BLaER1 (cell line): Measurements from ENCODE around the gene CBX1.

Experiments
- H3K27ac ChIP-seq: shearing (Covaris generic); formaldehyde crosslinking; 2 replicates; pipeline ENCODE4 v1.8.1; 2022
- H3K27me3 ChIP-seq: shearing (Covaris generic); formaldehyde crosslinking; 2 replicates; pipeline ENCODE4 v1.8.1; 2022
- H3K36me3 ChIP-seq: shearing (Covaris generic); formaldehyde crosslinking; 2 replicates; pipeline ENCODE4 v1.8.1; 2022
- H3K4me1 ChIP-seq: shearing (Covaris generic); formaldehyde crosslinking; 2 replicates; pipeline ENCODE4 v1.8.1; 2022
- H3K4me2 ChIP-seq: shearing (Covaris generic); formaldehyde crosslinking; 2 replicates; pipeline ENCODE4 v1.8.1; 2022
- H3K4me3 ChIP-seq: shearing (Covaris generic); formaldehyde crosslinking; 2 replicates; pipeline ENCODE4 v1.8.1; 2022
- H3K9ac ChIP-seq: shearing (Covaris generic); formaldehyde crosslinking; 2 replicates; pipeline ENCODE4 v1.8.1; 2022
- H3K9me3 ChIP-seq: shearing (Covaris generic); formaldehyde crosslinking; 2 replicates; pipeline ENCODE4 v1.8.1; 2022
- H4K20me1 ChIP-seq: shearing (Covaris generic); formaldehyde crosslinking; 2 replicates; pipeline ENCODE4 v1.8.1; 2022
- Cebpa-rat ChIP-seq: shearing (Covaris generic); IDR thresholded peaks from 2 replicates; pipeline ENCODE4 v1.8.1; 2022

Gene CBX1

GRCh38 chr17:48139944-48140343, 38.7 kb upstream of the CBX1 start:
- Histone ChIP-seq H3K4me3 (no peak overlapping the region), H4K20me1 (no peaks in the 10 kb centered on the region), H3K4me2 (peak overlapping the region; percentile 33; the same call in 1 of the 2 replicates), H3K27ac (no peak overlapping the region), H3K27me3 (no peaks in the 10 kb centered on the region), H3K36me3 (no peaks in the 10 kb centered on the region), H3K9me3 (no peaks in the 10 kb centered on the region), H3K9ac (no peak overlapping the region), H3K4me1 (peaks cover 9% of the 10 kb centered on the region; the same call in 1 of the 2 replicates)
- no peak for TF ChIP-seq Cebpa-rat

DNA sequence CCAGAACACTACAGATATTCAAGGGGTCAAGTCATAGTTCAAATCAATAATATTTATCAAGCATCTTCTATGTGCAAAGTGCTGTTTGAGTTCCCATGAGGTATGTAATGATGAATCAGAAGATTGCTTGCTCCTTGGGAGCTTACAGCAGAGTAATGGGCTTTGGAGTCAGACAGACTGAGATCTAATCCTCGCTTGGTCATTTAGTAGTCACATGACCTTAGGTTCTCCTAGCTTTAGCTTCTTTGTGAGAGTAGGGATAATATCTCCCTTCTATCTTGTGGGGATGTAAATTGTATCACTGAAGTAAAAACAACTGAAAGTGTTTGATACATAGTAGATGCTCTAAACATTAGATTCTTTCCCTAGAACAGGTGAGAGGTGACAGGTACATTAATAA, 36.4 kb upstream of the CBX1 start:
- H3K36me3 ChIP-seq: no peaks in the 10 kb centered on the region
- H3K4me2 ChIP-seq: no peak overlapping the region
- no peak overlapping the region for H3K9ac ChIP-seq
- H3K4me1 ChIP-seq: peaks cover 9% of the 10 kb centered on the region; the same call in 1 of the 2 replicates
- H4K20me1 ChIP-seq: no peaks in the 10 kb centered on the region
- H3K9me3 ChIP-seq: no peaks in the 10 kb centered on the region
- no peak overlapping the region for H3K27ac ChIP-seq
- H3K4me3 ChIP-seq: no peak overlapping the region
- TF ChIP-seq Cebpa-rat: no peak
- H3K27me3 ChIP-seq: no peaks in the 10 kb centered on the region

DNA sequence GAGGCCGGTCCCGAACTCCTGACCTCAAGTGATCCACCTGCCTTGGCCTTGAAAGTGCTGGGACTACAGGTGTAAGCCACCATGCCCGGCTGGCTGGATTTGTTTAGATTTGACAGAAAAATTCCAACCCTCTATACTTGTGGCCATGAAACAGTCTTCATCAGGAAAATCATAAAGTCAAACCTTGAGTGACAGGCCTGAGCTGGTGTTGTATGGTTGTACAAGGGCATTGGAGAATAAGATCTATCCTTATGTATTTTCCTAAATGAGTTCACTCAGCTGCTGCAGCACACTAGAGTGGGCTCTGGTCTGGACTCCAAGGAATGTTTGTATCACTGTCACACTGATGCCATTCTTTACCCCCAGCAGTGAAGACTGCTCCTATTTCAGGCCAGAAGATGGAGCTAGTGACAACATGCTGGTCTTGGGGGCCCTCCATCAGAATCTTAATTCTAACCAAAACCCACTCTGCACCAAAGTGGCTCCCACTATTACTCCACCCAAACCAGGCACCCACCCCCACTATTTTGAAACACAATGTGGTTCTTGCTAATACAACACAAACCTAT, 33.7 kb upstream of the CBX1 start:
- no peaks in the 10 kb centered on the region for H4K20me1 ChIP-seq
- H3K9ac ChIP-seq: no peak overlapping the region
- no peaks in the 10 kb centered on the region for H3K27me3 ChIP-seq
- no peaks in the 10 kb centered on the region for H3K9me3 ChIP-seq
- H3K4me3 ChIP-seq: no peak overlapping the region
- no peak for TF ChIP-seq Cebpa-rat
- no peaks in the 10 kb centered on the region for H3K36me3 ChIP-seq
- no peak overlapping the region for H3K27ac ChIP-seq
- H3K4me2 ChIP-seq: no peak overlapping the region
- H3K4me1 ChIP-seq: peaks cover 5% of the 10 kb centered on the region; the same call in 1 of the 2 replicates

DNA sequence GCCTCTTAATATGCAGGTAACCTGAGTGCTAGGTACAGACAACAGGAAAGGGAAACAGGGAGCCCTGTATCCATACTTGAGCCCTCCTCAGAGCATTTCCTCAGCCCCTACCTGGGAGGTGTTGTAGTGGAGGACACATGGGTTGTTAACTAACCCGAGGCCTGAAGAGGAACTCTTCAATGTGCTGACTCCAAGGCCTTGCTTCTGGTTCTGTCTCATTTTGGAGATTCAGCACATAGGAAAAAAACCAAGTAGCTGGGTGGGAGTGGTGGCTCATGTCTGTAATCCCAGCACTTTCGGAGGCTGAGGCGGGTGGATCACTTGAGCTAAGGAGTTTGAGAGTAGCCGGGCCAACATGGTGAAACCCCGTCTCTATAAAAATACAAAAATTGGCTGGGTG, 31.1 kb upstream of the CBX1 start:
- Histone ChIP-seq H3K27me3 (no peaks in the 10 kb centered on the region), H3K9ac (no peak overlapping the region), H4K20me1 (no peaks in the 10 kb centered on the region; the same call in 1 of the 2 replicates), H3K9me3 (no peaks in the 10 kb centered on the region), H3K4me1 (peaks cover 5% of the 10 kb centered on the region), H3K4me3 (no peak overlapping the region), H3K36me3 (no peaks in the 10 kb centered on the region), H3K4me2 (no peak overlapping the region), H3K27ac (no peak overlapping the region)
- no peak for TF ChIP-seq Cebpa-rat

GRCh38 chr17:48131216-48131824, 30.0 kb upstream of the CBX1 start:
- no peak overlapping the region for H3K4me3 ChIP-seq
- no peaks in the 10 kb centered on the region for H3K27me3 ChIP-seq
- no peak overlapping the region for H3K9ac ChIP-seq
- no peaks in the 10 kb centered on the region for H3K9me3 ChIP-seq
- no peak overlapping the region for H3K4me2 ChIP-seq
- H3K36me3 ChIP-seq: no peaks in the 10 kb centered on the region
- no peak overlapping the region for H3K27ac ChIP-seq
- TF ChIP-seq Cebpa-rat: no peak
- peaks cover under 1% of the 10 kb centered on the region; the same call in 1 of the 2 replicates for H4K20me1 ChIP-seq
- H3K4me1 ChIP-seq: peaks cover 14% of the 10 kb centered on the region

- H3K4me2 ChIP-seq: no peak overlapping the region
- no peak overlapping the region for H3K4me3 ChIP-seq
- peaks cover 23% of the 10 kb centered on the region for H3K4me1 ChIP-seq
- H3K9me3 ChIP-seq: no peaks in the 10 kb centered on the region
- no peak overlapping the region for H3K9ac ChIP-seq
- peaks cover 7% of the 10 kb centered on the region; the same call in 1 of the 2 replicates for H4K20me1 ChIP-seq
- H3K27me3 ChIP-seq: no peaks in the 10 kb centered on the region
- H3K27ac ChIP-seq: no peak overlapping the region
- H3K36me3 ChIP-seq: peaks cover 7% of the 10 kb centered on the region; the same call in 1 of the 2 replicates
- no peak for TF ChIP-seq Cebpa-rat
Observed at GRCh38 chr17:48129981-48130380, 28.7 kb upstream of the CBX1 start.

- peaks cover 7% of the 10 kb centered on the region; the same call in 1 of the 2 replicates for H4K20me1 ChIP-seq
- no peak overlapping the region for H3K4me2 ChIP-seq
- no peaks in the 10 kb centered on the region for H3K27me3 ChIP-seq
- peaks cover 15% of the 10 kb centered on the region for H3K36me3 ChIP-seq
- H3K9me3 ChIP-seq: no peaks in the 10 kb centered on the region
- H3K9ac ChIP-seq: no peak overlapping the region
- peaks cover 23% of the 10 kb centered on the region for H3K4me1 ChIP-seq
- no peak for TF ChIP-seq Cebpa-rat
- no peak overlapping the region for H3K27ac ChIP-seq
- H3K4me3 ChIP-seq: no peak overlapping the region
Observed at GRCh38 chr17:48128400-48128799, 27.1 kb upstream of the CBX1 start.

DNA sequence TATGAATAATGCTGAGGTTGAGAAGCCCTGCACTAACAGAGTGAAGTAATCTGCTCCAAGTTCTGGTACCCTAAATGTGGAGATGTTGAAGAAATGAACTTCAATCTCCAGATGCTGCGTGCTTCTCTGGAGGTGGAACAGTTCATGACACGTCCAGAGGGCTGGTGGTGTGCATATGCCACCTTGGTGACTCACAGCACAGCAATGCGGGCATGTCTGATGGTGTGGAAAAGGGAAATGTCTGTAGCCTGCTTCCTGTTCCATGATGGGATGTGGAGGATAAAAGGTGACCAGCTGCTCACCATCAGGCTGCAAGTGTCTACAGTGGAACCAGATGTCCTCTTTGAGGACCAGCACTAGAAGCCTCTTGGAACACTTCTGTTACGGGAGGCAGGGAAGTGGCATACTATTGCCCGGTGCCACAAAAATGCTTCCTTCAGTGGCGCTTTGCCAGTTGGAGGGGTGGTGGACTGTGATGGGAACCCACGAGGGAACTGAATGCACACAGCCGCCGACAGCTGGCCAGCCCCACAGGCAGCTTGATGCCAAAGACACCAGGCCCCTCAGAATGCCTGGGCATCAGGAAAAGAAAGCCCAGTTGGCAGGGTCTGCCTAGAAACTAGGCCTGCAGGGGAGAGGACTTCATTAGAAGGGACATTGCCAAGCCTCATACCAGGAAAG, 26.2 kb upstream of the CBX1 start:
- no peaks in the 10 kb centered on the region for H3K27me3 ChIP-seq
- no peak overlapping the region for H3K4me3 ChIP-seq
- no peak for TF ChIP-seq Cebpa-rat
- no peaks in the 10 kb centered on the region for H3K9me3 ChIP-seq
- peaks cover 24% of the 10 kb centered on the region for H3K36me3 ChIP-seq
- H3K4me2 ChIP-seq: peak overlapping the region; percentile 22
- H3K27ac ChIP-seq: no peak overlapping the region
- peaks cover 23% of the 10 kb centered on the region for H3K4me1 ChIP-seq
- H3K9ac ChIP-seq: no peak overlapping the region
- H4K20me1 ChIP-seq: peaks cover 7% of the 10 kb centered on the region; the same call in 1 of the 2 replicates

GRCh38 chr17:48126532-48126850, 25.2 kb upstream of the CBX1 start:
- Histone ChIP-seq H3K4me3 (no peak overlapping the region), H3K36me3 (peaks cover 34% of the 10 kb centered on the region), H3K4me2 (0 out of 2 replicates have a peak overlapping the region, but pooled peaks have one; percentile 10), H3K9ac (no peak overlapping the region), H4K20me1 (peaks cover 7% of the 10 kb centered on the region; the same call in 1 of the 2 replicates), H3K9me3 (no peaks in the 10 kb centered on the region), H3K4me1 (peaks cover 23% of the 10 kb centered on the region), H3K27ac (no peak overlapping the region), H3K27me3 (no peaks in the 10 kb centered on the region)
- TF ChIP-seq Cebpa-rat: no peak
